ENCODE data around the gene GRK1. TPM values are rescaled to one million over a fixed set of nuclear protein-coding genes. Genes with fewer than 3 reads are reported as not detected.

GRK1 gene
- total and polyA plus RNA-seq, 2 of the 13 experiments (the other 11 are each of a cell fraction or from before 2014, with no cell fraction given), result 0.07 to 0.12 TPM

- CTCF ChIA-PET (ENCODE audit: low intra/inter-chr PET ratio, low total read pairs), result no interaction called here
- TF ChIP-seq CEBPB (IDR thresholded peaks at IDR 0.05; ENCODE audit: borderline replicate concordance, low read depth, low read length) (no peak), ZNF616 (CRISPR knock-in tag; IDR thresholded peaks at IDR 0.05; ENCODE audit: low read depth) (no peak), HOMEZ (CRISPR knock-in tag; IDR thresholded peaks at IDR 0.05; ENCODE audit: low read depth) (no peak), ZNF232 (CRISPR knock-in tag; IDR thresholded peaks at IDR 0.05; ENCODE audit: borderline replicate concordance) (no peak), CBX1 (IDR thresholded peaks at IDR 0.05; ENCODE audit: low read depth) (no peak), CSRNP2 (CRISPR knock-in tag; conservative IDR thresholded peaks at IDR 0.05; ENCODE audit: low read depth) (no peak), HNRNPK (IDR thresholded peaks at IDR 0.05; ENCODE audit: low read depth, low read length, poor library complexity, severe bottlenecking) (no peak), SKI (IDR thresholded peaks at IDR 0.05; ENCODE audit: partially characterized antibody) (no peak), ZNF510 (CRISPR knock-in tag; IDR thresholded peaks at IDR 0.05; ENCODE audit: low read depth) (no peak), HOXA9 (CRISPR knock-in tag; IDR thresholded peaks at IDR 0.05; ENCODE audit: borderline replicate concordance) (no peak), KLF13 (CRISPR knock-in tag; IDR thresholded peaks at IDR 0.05) (no peak), CAMTA2 (CRISPR knock-in tag; IDR thresholded peaks at IDR 0.05; ENCODE audit: borderline replicate concordance) (no peak), MAF1 (CRISPR knock-in tag; IDR thresholded peaks at IDR 0.05; ENCODE audit: borderline replicate concordance) (no peak), HOXA7 (CRISPR knock-in tag; IDR thresholded peaks at IDR 0.05) (no peak), PAWR (CRISPR knock-in tag; IDR thresholded peaks at IDR 0.05; ENCODE audit: borderline replicate concordance) (no peak), ZNF577 (CRISPR knock-in tag; IDR thresholded peaks at IDR 0.05; ENCODE audit: borderline replicate concordance, low read depth) (no peak), MXI1 (IDR thresholded peaks at IDR 0.05; ENCODE audit: borderline replicate concordance, low read depth, low read length) (no peak), POLR2A (IDR thresholded peaks at IDR 0.05; ENCODE audit: insufficient read depth in 1 of 2, low read depth in 2 of 2, low read length in 2 of 2) (no peak)
- ATAC-seq, result no peak
- 95% methylated on average over 13 of the region's 13 CpGs for WGBS (ENCODE audit: low lambda C conversion rate)
- Histone ChIP-seq H3K4me1 (ENCODE audit: insufficient read depth, low read length) (no peaks in the 10 kb centered on the region), H2AFZ (ENCODE audit: low read length) (no peak overlapping the region), H3K9ac (ENCODE audit: insufficient read depth, low read depth, low read length) (no peak overlapping the region), H3K36me3 (replicated peaks in 1 of 2; ENCODE audit: control insufficient read depth in 1 of 2, insufficient read depth in 2 of 2, low read length in 2 of 2) (no peaks in the 10 kb centered on the region), H3K4me3 (replicated peaks in 1 of 3; ENCODE audit: insufficient read depth in 1 of 3, low read depth in 2 of 3, low read length in 3 of 3) (no peak overlapping the region), H3K27ac (ENCODE audit: extremely low read length, insufficient read depth, low read length) (no peak overlapping the region), H3K4me2 (ENCODE audit: low read depth, low read length) (no peak overlapping the region), H3K79me2 (ENCODE audit: insufficient read depth, low read length) (no peaks in the 10 kb centered on the region), H3K9me3 (ENCODE audit: low read length) (no peaks in the 10 kb centered on the region), H3K27me3 (ENCODE audit: control insufficient read depth in 1 of 2, insufficient read depth in 2 of 2, low read length in 2 of 2) (no peaks in the 10 kb centered on the region), H4K20me1 (ENCODE audit: insufficient read depth, low read length) (no peaks in the 10 kb centered on the region)
- in situ Hi-C loops (cut with HindIII; ENCODE audit: extremely low pct_ligation_motif_present, low pct_unique_long_range_greater_than_20kb) (no loop called here), intact Hi-C loops (cut with micrococcal nuclease; ENCODE audit: unreplicated experiment) (no loop called here)
- POLR2A ChIA-PET, result no interaction called here
- FAIRE-seq, result no peak
- DNase-seq (ENCODE audit: low spot score), result no peak
- BruUV-seq (replicated peaks), result no TSS peak
Observed at GRCh38 chr13:113648216-113648610, 18.8 kb upstream of the GRK1 start.

All from HepG2 (cell line).